DND-41 (cell line): ENCODE measurements around the gene FBRSL1.

ENCODE experiments used
- ATAC-seq: fragments of 200-7000 bp; cut with Tn5 transposase; 3 replicates; pipeline ENCODE4 v1.9.1; 2021; ENCODE audit warnings: low read depth; ENCODE audit not compliant: insufficient read depth
- DNase-seq: peaks from one replicate; pipeline ENCODE4 v3.0.0-alpha.2; 2020
- H2AFZ ChIP-seq: 2 replicates; pipeline ENCODE4 v1.6.0; 2012; ENCODE audit warnings: low read depth, low read length
- H3K27ac ChIP-seq: 2 replicates; pipeline ENCODE4 v1.5.1; 2012; ENCODE audit warnings: low read length, inconsistent platforms
- H3K27me3 ChIP-seq: fragments of 200-600 bp; sonication (generic); 2 replicates; pipeline ENCODE4 v1.6.0; 2012; ENCODE audit warnings: low read length, mild to moderate bottlenecking, inconsistent platforms; ENCODE audit not compliant: insufficient read depth, poor library complexity
- H3K36me3 ChIP-seq: 2 replicates; pipeline ENCODE4 v1.5.1; 2012; ENCODE audit warnings: low read length, inconsistent platforms; ENCODE audit not compliant: insufficient read depth
- H3K4me1 ChIP-seq: 2 replicates; pipeline ENCODE4 v1.5.1; 2012; ENCODE audit warnings: mild to moderate bottlenecking, low read length; ENCODE audit not compliant: insufficient read depth
- H3K4me2 ChIP-seq: 2 replicates; pipeline ENCODE4 v1.6.0; 2012; ENCODE audit warnings: mild to moderate bottlenecking, moderate library complexity, low read length, inconsistent platforms; ENCODE audit not compliant: insufficient read depth
- H3K4me3 ChIP-seq, 2 experiments: fragments of 200-600 bp in 1 of 2; shearing (Covaris generic) in 1 of 2; 2 replicates each; pipeline ENCODE4 v1.5.1; 2012 to 2016; ENCODE audit warnings: inconsistent platforms in 2 of 2, low read length in 2 of 2, mild to moderate bottlenecking in 2 of 2, low read depth in 1 of 2, moderate library complexity in 1 of 2
- H3K79me2 ChIP-seq: 2 replicates; pipeline ENCODE4 v1.6.0; 2012; ENCODE audit warnings: low read length, inconsistent platforms; ENCODE audit not compliant: insufficient read depth
- H3K9ac ChIP-seq: 2 replicates; pipeline ENCODE4 v1.6.0; 2012; ENCODE audit warnings: low read depth, mild to moderate bottlenecking, inconsistent platforms, low read length, moderate library complexity
- H3K9me3 ChIP-seq: 2 replicates; pipeline ENCODE4 v1.5.1; 2012; ENCODE audit warnings: low read length, moderate library complexity, mild to moderate bottlenecking, inconsistent platforms; ENCODE audit not compliant: insufficient read depth, severe bottlenecking
- H4K20me1 ChIP-seq: 2 replicates; pipeline ENCODE4 v1.6.0; 2012; ENCODE audit warnings: low read length; ENCODE audit not compliant: insufficient read depth
- EZH2 ChIP-seq: IDR thresholded peaks from 3 replicates; pipeline ENCODE4 v1.6.1; 2012; ENCODE audit warnings: borderline replicate concordance, low read depth, mild to moderate bottlenecking, moderate library complexity, low read length, inconsistent platforms; ENCODE audit not compliant: severe bottlenecking
- TF ChIP-seq, protein P1 (sequence below): IDR thresholded peaks from 2 replicates; pipeline ENCODE4 v1.5.1; 2012; ENCODE audit warnings: borderline replicate concordance, low read length, moderate library complexity, mild to moderate bottlenecking; ENCODE audit not compliant: poor library complexity, severe bottlenecking; ENCODE audit errors: extremely low read depth

FBRSL1 gene

DNA sequence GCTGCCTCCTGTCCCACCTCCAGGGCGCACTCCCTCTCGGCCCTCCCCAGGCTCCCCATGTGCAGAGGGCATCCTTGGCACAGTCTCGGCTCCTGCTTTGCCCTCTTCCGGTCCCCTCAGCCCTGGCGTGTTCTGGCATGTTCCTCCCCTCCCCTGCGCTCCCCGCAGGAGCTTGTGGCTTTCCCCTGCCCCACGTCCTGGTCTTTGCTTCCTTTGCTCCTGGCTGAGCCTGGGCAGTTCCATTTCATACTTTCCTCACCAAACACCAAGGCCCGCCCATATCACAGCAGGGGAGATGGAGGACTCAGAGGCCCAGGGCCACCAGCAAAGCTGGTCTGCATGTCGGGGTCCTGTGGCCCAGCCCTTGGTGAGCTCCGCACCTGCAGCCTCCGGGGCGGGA, 56.0 kb downstream of the FBRSL1 start:
- Histone ChIP-seq H3K9me3 (no peaks in the 10 kb centered on the region), H3K79me2 (no peaks in the 10 kb centered on the region), H3K36me3 (no peaks in the 10 kb centered on the region; the same call in 1 of the 2 replicates), H3K9ac (no peak overlapping the region), H2AFZ (no peak overlapping the region), H3K4me3 (no peak overlapping the region), H3K4me1 (0 out of 2 replicates have a peak, but pooled peaks cover 6% of the 10 kb centered on the region), H3K27me3 (no peaks in the 10 kb centered on the region), H4K20me1 (peaks cover 8% of the 10 kb centered on the region), H3K4me2 (no peak overlapping the region), H3K27ac (no peak overlapping the region)
- ATAC-seq (no peak), DNase-seq (no peak)
- TF ChIP-seq, protein P1, sequence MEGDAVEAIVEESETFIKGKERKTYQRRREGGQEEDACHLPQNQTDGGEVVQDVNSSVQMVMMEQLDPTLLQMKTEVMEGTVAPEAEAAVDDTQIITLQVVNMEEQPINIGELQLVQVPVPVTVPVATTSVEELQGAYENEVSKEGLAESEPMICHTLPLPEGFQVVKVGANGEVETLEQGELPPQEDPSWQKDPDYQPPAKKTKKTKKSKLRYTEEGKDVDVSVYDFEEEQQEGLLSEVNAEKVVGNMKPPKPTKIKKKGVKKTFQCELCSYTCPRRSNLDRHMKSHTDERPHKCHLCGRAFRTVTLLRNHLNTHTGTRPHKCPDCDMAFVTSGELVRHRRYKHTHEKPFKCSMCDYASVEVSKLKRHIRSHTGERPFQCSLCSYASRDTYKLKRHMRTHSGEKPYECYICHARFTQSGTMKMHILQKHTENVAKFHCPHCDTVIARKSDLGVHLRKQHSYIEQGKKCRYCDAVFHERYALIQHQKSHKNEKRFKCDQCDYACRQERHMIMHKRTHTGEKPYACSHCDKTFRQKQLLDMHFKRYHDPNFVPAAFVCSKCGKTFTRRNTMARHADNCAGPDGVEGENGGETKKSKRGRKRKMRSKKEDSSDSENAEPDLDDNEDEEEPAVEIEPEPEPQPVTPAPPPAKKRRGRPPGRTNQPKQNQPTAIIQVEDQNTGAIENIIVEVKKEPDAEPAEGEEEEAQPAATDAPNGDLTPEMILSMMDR, result no peak
- TF ChIP-seq EZH2, result no peak

DNA sequence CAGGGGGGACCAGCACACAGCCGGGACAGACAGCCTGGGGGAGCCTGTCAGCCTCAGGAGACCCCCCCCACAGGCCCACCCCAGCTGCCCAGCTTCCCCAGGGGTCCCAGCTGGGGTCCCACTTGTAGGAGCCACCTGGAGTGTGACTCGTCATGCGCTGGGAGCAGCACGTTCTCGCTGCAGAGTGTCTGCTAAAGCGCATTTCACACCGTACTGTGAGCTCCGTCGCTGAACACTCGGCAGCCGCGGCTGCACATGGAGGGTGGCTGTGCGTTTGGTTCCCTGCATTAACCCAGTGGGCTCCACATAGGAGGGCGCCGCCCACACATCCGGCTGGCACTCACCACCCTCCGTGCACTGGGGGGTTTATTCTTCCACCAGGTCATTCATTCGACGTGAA, 56.7 kb downstream of the FBRSL1 start:
- ATAC-seq (no peak), DNase-seq (no peak)

DNA sequence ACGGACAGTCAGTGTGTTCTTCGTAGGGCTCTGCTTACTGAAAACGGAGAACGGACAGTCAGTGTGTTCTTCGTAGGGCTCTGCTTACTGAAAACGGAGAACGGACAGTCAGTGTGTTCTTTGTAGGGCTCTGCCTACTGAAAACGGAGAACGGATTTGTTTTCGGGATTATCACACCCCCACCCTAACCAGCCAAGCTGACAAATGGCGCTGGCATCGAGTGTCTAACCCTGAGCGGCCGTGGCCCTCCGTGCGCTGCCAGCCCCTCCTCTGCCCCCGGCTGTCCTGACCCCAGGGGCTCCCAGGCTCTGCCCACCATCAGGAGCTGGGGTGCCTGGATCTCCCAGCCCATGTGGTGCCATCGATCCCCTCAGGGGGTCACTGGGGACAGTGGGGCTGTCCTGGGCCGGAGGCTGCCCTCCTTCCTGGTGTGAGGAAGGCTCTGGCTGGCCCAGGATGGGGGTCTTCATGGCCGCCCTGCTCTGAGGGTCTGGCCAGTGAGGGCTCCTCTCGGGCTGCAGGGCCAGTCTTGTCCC, 57.3 kb downstream of the FBRSL1 start:
- H3K27me3 ChIP-seq, result no peaks in the 10 kb centered on the region
- TF ChIP-seq, protein P1, result no peak
- TF ChIP-seq EZH2, result no peak
- no peak overlapping the region for H3K9ac ChIP-seq
- peaks cover 8% of the 10 kb centered on the region for H4K20me1 ChIP-seq
- 0 out of 2 replicates have a peak, but pooled peaks cover 6% of the 10 kb centered on the region for H3K4me1 ChIP-seq
- no peaks in the 10 kb centered on the region for H3K79me2 ChIP-seq
- H3K4me2 ChIP-seq, result no peak overlapping the region
- no peak overlapping the region for H2AFZ ChIP-seq
- no peaks in the 10 kb centered on the region; the same call in 1 of the 2 replicates for H3K36me3 ChIP-seq
- no peak for ATAC-seq
- H3K4me3 ChIP-seq, result no peak overlapping the region
- no peaks in the 10 kb centered on the region for H3K9me3 ChIP-seq
- no peak for DNase-seq
- H3K27ac ChIP-seq, result no peak overlapping the region

More for the DNA sequence above, 56.7 kb downstream of the FBRSL1 start:
- Histone ChIP-seq H3K4me1 (0 out of 2 replicates have a peak, but pooled peaks cover 6% of the 10 kb centered on the region), H2AFZ (no peak overlapping the region), H3K4me3 (no peak overlapping the region), H3K9ac (no peak overlapping the region), H4K20me1 (peaks cover 8% of the 10 kb centered on the region), H3K4me2 (no peak overlapping the region), H3K27ac (no peak overlapping the region), H3K36me3 (no peaks in the 10 kb centered on the region; the same call in 1 of the 2 replicates), H3K9me3 (no peaks in the 10 kb centered on the region), H3K79me2 (no peaks in the 10 kb centered on the region), H3K27me3 (no peaks in the 10 kb centered on the region)
- TF ChIP-seq, protein P1, result no peak
- no peak for TF ChIP-seq EZH2
